ENCODE measurements around the gene TRIM22.

GRCh38 chr11:5736396-5736795 is 46.8 kb downstream of the TRIM22 start, which contains the start of gene OR56B1:
- TF ChIP-seq CTCF (IDR thresholded peaks at IDR 0.05) (no peak), POLR2A (IDR thresholded peaks at IDR 0.05) (no peak)

All from thyroid gland (tissue), 4 donors.